HG02885 (cell line): ENCODE measurements around the gene EZR.
"Not testable (repeated sequence)": the region's sequence is repeated elsewhere in the genome, so short reads cannot be mapped to it uniquely, and the experiment has no call there.

ENCODE experiments used
- ATAC-seq: cut with Tn5 transposase; IDR thresholded peaks from one replicate; pipeline ENCODE4 v1.9.1; 2021; ENCODE audit warnings: mild to moderate bottlenecking; ENCODE audit not compliant: unreplicated experiment, poor library complexity

The EZR gene

GRCh38 chr6:158799051-158799792, 19.9 kb downstream of the EZR start:
- no peak for ATAC-seq

- ATAC-seq = no peak
Measured at GRCh38 chr6:158798311-158798710, 20.9 kb downstream of the EZR start.

- no peak for ATAC-seq
Measured at GRCh38 chr6:158797331-158798310, 21.5 kb downstream of the EZR start.

GRCh38 chr6:158796353-158796752, 22.8 kb downstream of the EZR start:
- no peak for ATAC-seq

- ATAC-seq = no peak
Measured at GRCh38 chr6:158795516-158795915, 23.7 kb downstream of the EZR start.

GRCh38 chr6:158793432-158793831, 25.7 kb downstream of the EZR start:
- ATAC-seq = peak; percentile 77

GRCh38 chr6:158792505-158792904, 26.7 kb downstream of the EZR start:
- ATAC-seq = not testable (repeated sequence)

- no peak for ATAC-seq
Measured at GRCh38 chr6:158791274-158791855, 27.8 kb downstream of the EZR start.

- peak; percentile 49 for ATAC-seq
Measured at GRCh38 chr6:158789115-158789917, 29.9 kb downstream of the EZR start.

- ATAC-seq = no peak
Measured at GRCh38 chr6:158787395-158787794, 31.8 kb downstream of the EZR start.

GRCh38 chr6:158786645-158787304, 32.4 kb downstream of the EZR start:
- ATAC-seq = no peak

- no peak for ATAC-seq
Measured at GRCh38 chr6:158785036-158785435, 34.1 kb downstream of the EZR start.

- no peak for ATAC-seq
Measured at GRCh38 chr6:158784505-158784904, 34.7 kb downstream of the EZR start.

GRCh38 chr6:158783851-158784250, 35.3 kb downstream of the EZR start:
- no peak for ATAC-seq

GRCh38 chr6:158783167-158783450, 36.1 kb downstream of the EZR start:
- ATAC-seq = no peak

GRCh38 chr6:158782432-158783166, 36.6 kb downstream of the EZR start:
- ATAC-seq = no peak

- ATAC-seq = no peak
Measured at GRCh38 chr6:158781692-158782373, 37.3 kb downstream of the EZR start.

- ATAC-seq = no peak
Measured at GRCh38 chr6:158780988-158781691, 38.0 kb downstream of the EZR start.
